Measurements from ENCODE around the gene SALL1.

The SALL1 gene

DNA sequence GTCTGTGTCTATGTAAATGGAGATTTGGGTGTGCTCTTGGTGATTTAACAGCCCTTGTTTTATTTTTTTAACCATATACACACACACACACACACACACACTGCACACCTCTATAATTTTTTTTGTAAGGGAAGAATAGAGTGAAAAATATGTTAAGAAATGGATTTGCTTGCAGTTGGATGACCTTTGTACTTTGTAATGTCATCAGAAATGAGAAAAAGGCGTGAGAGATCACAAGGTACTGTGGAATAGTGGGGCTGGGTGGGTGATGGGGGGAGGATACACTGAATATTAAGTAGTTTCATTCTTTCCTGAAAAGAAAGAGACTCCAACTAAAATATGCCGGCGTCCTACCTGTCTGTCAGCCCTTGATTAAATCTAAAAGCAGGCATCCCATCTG lies 38.7 kb downstream of the SALL1 start:
- no peak for DNase-seq (ENCODE audit: low read depth)
- no peak for TF ChIP-seq CTCF (IDR thresholded peaks at IDR 0.05; ENCODE audit: low read depth, low read length, missing control alignments)
- no peak overlapping the region for H3K4me3 ChIP-seq (ENCODE audit: low read depth, low read length)
- in situ Hi-C loops (cut with HindIII; ENCODE audit: low sequenced_read_pairs) = no loop called here

- in situ Hi-C loops (cut with HindIII; ENCODE audit: low sequenced_read_pairs) = no loop called here
- no peak overlapping the region for H3K4me3 ChIP-seq (ENCODE audit: low read depth, low read length)
- no peak for TF ChIP-seq CTCF (IDR thresholded peaks at IDR 0.05; ENCODE audit: low read depth, low read length, missing control alignments)
- DNase-seq (ENCODE audit: low read depth) = no peak
These were observed 39.3 kb downstream of the SALL1 start for GRCh38 chr16:51111759-51112158.

- no peak overlapping the region for H3K4me3 ChIP-seq (ENCODE audit: low read depth, low read length)
- in situ Hi-C loops (cut with HindIII; ENCODE audit: low sequenced_read_pairs) = no loop called here
- no peak for TF ChIP-seq CTCF (IDR thresholded peaks at IDR 0.05; ENCODE audit: low read depth, low read length, missing control alignments)
- no peak for DNase-seq (ENCODE audit: low read depth)
These were observed 40.3 kb downstream of the SALL1 start for GRCh38 chr16:51110700-51111157.

- no peak overlapping the region for H3K4me3 ChIP-seq (ENCODE audit: low read depth, low read length)
- DNase-seq (ENCODE audit: low read depth) = no peak
- in situ Hi-C loops (cut with HindIII; ENCODE audit: low sequenced_read_pairs) = no loop called here
- TF ChIP-seq CTCF (IDR thresholded peaks at IDR 0.05; ENCODE audit: low read depth, low read length, missing control alignments) = no peak
These were observed 41.9 kb downstream of the SALL1 start for GRCh38 chr16:51109173-51109572.

DNA sequence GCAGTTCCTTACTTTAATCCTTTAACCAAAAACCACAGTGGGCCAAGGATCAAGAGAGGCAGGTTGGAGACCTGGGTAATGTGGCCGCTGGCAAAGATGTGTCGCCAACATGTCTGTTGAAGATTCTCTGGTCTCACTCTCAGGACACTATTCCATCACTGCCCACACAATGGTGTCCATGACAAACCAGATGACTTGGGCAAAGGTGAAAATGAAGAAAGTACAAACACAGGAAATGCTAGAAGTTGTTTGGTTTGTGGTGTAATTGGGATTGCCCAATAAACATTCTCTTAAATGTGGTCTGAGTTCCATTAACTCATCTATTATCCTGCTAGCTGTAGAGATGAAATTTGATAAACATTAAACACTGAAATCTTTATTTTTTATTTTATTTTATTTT lies 43.3 kb downstream of the SALL1 start:
- H3K4me3 ChIP-seq (ENCODE audit: low read depth, low read length) = no peak overlapping the region
- DNase-seq (ENCODE audit: low read depth) = no peak
- in situ Hi-C loops (cut with HindIII; ENCODE audit: low sequenced_read_pairs) = no loop called here
- TF ChIP-seq CTCF (IDR thresholded peaks at IDR 0.05; ENCODE audit: low read depth, low read length, missing control alignments) = no peak

DNA sequence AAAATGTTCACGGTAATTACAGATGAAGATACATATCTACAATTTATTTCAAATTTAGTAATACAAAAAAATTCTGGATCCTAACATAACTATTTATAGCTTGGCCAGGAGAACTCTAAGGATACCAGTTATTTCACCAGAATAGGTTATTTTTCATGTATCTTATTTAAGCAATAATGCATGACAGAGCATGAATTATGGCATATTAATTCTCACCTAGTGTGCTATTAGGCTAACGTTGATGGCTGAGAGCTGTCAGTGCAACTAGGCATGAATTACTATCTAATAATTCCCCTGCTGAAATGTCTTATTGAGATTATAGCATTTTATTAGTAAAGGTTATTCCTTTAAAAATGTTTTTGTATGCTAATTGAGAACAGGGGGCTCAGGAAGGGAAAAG lies 44.5 kb downstream of the SALL1 start:
- in situ Hi-C loops (cut with HindIII; ENCODE audit: low sequenced_read_pairs) = no loop called here
- DNase-seq (ENCODE audit: low read depth) = no peak

More for the DNA sequence above, 44.5 kb downstream of the SALL1 start:
- TF ChIP-seq CTCF (IDR thresholded peaks at IDR 0.05; ENCODE audit: low read depth, low read length, missing control alignments) = no peak
- no peak overlapping the region for H3K4me3 ChIP-seq (ENCODE audit: low read depth, low read length)

Measured in astrocyte of the cerebellum (primary cell).